ENCODE results near the gene TTC7B. TPM values are rescaled to one million over a fixed set of nuclear protein-coding genes. Genes with fewer than 3 reads are reported as not detected.

The TTC7B gene
- total RNA-seq, 1 experiment from 2014 or later: 70.6 TPM

GRCh38 chr14:90569201-90569600, 247.0 kb downstream of the TTC7B start:
- intact Hi-C loops (cut with micrococcal nuclease): no loop called here
- Histone ChIP-seq H4K20me1 (ENCODE audit: insufficient read depth) (no peaks in the 10 kb centered on the region), H3K4me2 (ENCODE audit: low read length) (no peak overlapping the region), H3K9ac (ENCODE audit: low read length) (no peak overlapping the region), H3K36me3 (ENCODE audit: control insufficient read depth in 1 of 2, insufficient read depth in 2 of 2, low read length in 2 of 2) (no peaks in the 10 kb centered on the region), H3K9me2 (ENCODE audit: insufficient read depth) (no peaks in the 10 kb centered on the region), H3K4me1 (ENCODE audit: control insufficient read depth in 1 of 2, insufficient read depth in 2 of 2, low read length in 2 of 2) (no peaks in the 10 kb centered on the region), H2AFZ (ENCODE audit: low read depth, low read length, poor library complexity, severe bottlenecking) (no peak overlapping the region), H3K4me3 (replicated peaks in 1 of 2; ENCODE audit: low read depth in 1 of 2, low read length in 2 of 2) (no peak overlapping the region), H3K79me2 (ENCODE audit: insufficient read depth, low read length) (no peaks in the 10 kb centered on the region), H3K9me3 (ENCODE audit: control insufficient read depth in 1 of 2, insufficient read depth in 1 of 2, low read depth in 1 of 2, low read length in 2 of 2) (no peaks in the 10 kb centered on the region), H3K27me3 (ENCODE audit: insufficient read depth, low read length) (no peaks in the 10 kb centered on the region), H3K27ac (ENCODE audit: low read depth, low read length) (no peak overlapping the region)
- ChIA-PET RAD21 (ENCODE audit: low non-redundant PET in 1 of 2, low total read pairs in 2 of 2, uncharacterized antibody in 2 of 2, unreplicated experiment in 2 of 2) (no interaction called here), CTCF (no interaction called here), POLR2A (no interaction called here)
- DNase-seq (ENCODE audit: low read depth, low spot score) (no peak), ATAC-seq (no peak)
- TF ChIP-seq EGR1 (IDR thresholded peaks at IDR 0.05; ENCODE audit: low read depth): no peak
- no peak for TF ChIP-seq YY1 (IDR thresholded peaks at IDR 0.05; ENCODE audit: extremely low read depth, insufficient replicate concordance, low read depth, low read length)
- no peak for TF ChIP-seq ZFX (IDR thresholded peaks at IDR 0.05)
- no peak for TF ChIP-seq CBX3 (IDR thresholded peaks at IDR 0.05; ENCODE audit: low read depth)
- TF ChIP-seq ZNF274 (IDR thresholded peaks at IDR 0.05; ENCODE audit: low read depth, low read length): no peak
- TF ChIP-seq FOSL1 (IDR thresholded peaks at IDR 0.05; ENCODE audit: low read depth): no peak
- TF ChIP-seq SIN3A (IDR thresholded peaks at IDR 0.05; ENCODE audit: low read depth): no peak
- TF ChIP-seq SP1 (IDR thresholded peaks at IDR 0.05; ENCODE audit: low read depth): no peak
- TF ChIP-seq SRF (IDR thresholded peaks at IDR 0.05; ENCODE audit: low read depth): no peak
- no peak for TF ChIP-seq JUND (IDR thresholded peaks at IDR 0.05)
- TF ChIP-seq EZH2phosphoT487 (IDR thresholded peaks at IDR 0.05; ENCODE audit: borderline replicate concordance): no peak
- no peak for TF ChIP-seq TCF7L2 (IDR thresholded peaks at IDR 0.05; ENCODE audit: borderline replicate concordance, extremely low read depth, insufficient read depth, insufficient read length)
- no peak for TF ChIP-seq ELF1 (IDR thresholded peaks at IDR 0.05; ENCODE audit: borderline replicate concordance, low read depth)
- TF ChIP-seq REST (IDR thresholded peaks at IDR 0.05; ENCODE audit: low read depth): no peak
- no peak for TF ChIP-seq EZH2 (IDR thresholded peaks at IDR 0.05)
- TF ChIP-seq POLR2A (IDR thresholded peaks at IDR 0.05; ENCODE audit: borderline replicate concordance, extremely low read depth, insufficient read depth, insufficient read length): no peak
- TF ChIP-seq, protein P1, sequence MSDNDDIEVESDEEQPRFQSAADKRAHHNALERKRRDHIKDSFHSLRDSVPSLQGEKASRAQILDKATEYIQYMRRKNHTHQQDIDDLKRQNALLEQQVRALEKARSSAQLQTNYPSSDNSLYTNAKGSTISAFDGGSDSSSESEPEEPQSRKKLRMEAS (IDR thresholded peaks at IDR 0.05): no peak
- no peak for TF ChIP-seq CEBPB (IDR thresholded peaks at IDR 0.05; ENCODE audit: low read depth)
- TF ChIP-seq ZBTB33 (IDR thresholded peaks at IDR 0.05; ENCODE audit: extremely low read depth, insufficient replicate concordance, low read length): no peak
- TF ChIP-seq, protein P2, sequence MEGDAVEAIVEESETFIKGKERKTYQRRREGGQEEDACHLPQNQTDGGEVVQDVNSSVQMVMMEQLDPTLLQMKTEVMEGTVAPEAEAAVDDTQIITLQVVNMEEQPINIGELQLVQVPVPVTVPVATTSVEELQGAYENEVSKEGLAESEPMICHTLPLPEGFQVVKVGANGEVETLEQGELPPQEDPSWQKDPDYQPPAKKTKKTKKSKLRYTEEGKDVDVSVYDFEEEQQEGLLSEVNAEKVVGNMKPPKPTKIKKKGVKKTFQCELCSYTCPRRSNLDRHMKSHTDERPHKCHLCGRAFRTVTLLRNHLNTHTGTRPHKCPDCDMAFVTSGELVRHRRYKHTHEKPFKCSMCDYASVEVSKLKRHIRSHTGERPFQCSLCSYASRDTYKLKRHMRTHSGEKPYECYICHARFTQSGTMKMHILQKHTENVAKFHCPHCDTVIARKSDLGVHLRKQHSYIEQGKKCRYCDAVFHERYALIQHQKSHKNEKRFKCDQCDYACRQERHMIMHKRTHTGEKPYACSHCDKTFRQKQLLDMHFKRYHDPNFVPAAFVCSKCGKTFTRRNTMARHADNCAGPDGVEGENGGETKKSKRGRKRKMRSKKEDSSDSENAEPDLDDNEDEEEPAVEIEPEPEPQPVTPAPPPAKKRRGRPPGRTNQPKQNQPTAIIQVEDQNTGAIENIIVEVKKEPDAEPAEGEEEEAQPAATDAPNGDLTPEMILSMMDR (IDR thresholded peaks at IDR 0.05 in 2 of 3, conservative IDR thresholded peaks at IDR 0.05 in 1 of 3; ENCODE audit: borderline replicate concordance in 1 of 3, insufficient read depth in 1 of 3, low read depth in 2 of 3, low read length in 2 of 3): no peak
- BruUV-seq (replicated peaks): no TSS peak
